H9 (cell line): Measurements from ENCODE around the gene MORC4. TPM values are rescaled to one million over a fixed set of nuclear protein-coding genes. Genes with fewer than 3 reads are reported as not detected.

Source experiments
- DNase-seq: peaks from one replicate; pipeline ENCODE4 v3.0.0-alpha.2; 2017
- H2AFZ ChIP-seq: one replicate; pipeline ENCODE4 v1.6.1; 2013; ENCODE audit warnings: mild to moderate bottlenecking, low read length, control low read depth, moderate library complexity
- H2AK5ac ChIP-seq: 2 replicates; pipeline ENCODE4 v1.6.1; 2013; ENCODE audit warnings: low read length, control low read depth, mixed read lengths; ENCODE audit not compliant: insufficient read length
- H2BK120ac ChIP-seq: one replicate; pipeline ENCODE4 v1.6.1; 2013; ENCODE audit warnings: low read depth, mild to moderate bottlenecking, low read length, control low read depth, inconsistent platforms; ENCODE audit not compliant: poor library complexity, severe bottlenecking
- H2BK12ac ChIP-seq: 2 replicates; pipeline ENCODE4 v1.6.1; 2013; ENCODE audit warnings: low read length, control low read depth, mixed read lengths, low read depth; ENCODE audit not compliant: insufficient read length
- H2BK15ac ChIP-seq: 2 replicates; pipeline ENCODE4 v1.6.1; 2013; ENCODE audit warnings: low read depth, low read length, control low read depth
- H2BK20ac ChIP-seq: one replicate; pipeline ENCODE4 v1.6.1; 2013; ENCODE audit warnings: low read depth, mild to moderate bottlenecking, low read length, control low read depth, inconsistent platforms; ENCODE audit not compliant: poor library complexity, severe bottlenecking
- H2BK5ac ChIP-seq: 2 replicates; pipeline ENCODE4 v1.6.1; 2013; ENCODE audit warnings: low read length, control low read depth, mixed read lengths; ENCODE audit not compliant: insufficient read length
- H3K14ac ChIP-seq: 2 replicates; pipeline ENCODE4 v1.6.1; 2013; ENCODE audit warnings: low read length, control low read depth; ENCODE audit not compliant: insufficient read depth
- H3K18ac ChIP-seq: 2 replicates; pipeline ENCODE4 v1.6.1; 2013; ENCODE audit warnings: low read depth, mild to moderate bottlenecking, mixed read lengths, low read length, control low read depth; ENCODE audit not compliant: insufficient read length
- H3K23ac ChIP-seq: 2 replicates; pipeline ENCODE4 v1.6.1; 2013; ENCODE audit warnings: low read length, control low read depth, mixed read lengths, low read depth; ENCODE audit not compliant: insufficient read length
- H3K23me2 ChIP-seq: 2 replicates; pipeline ENCODE4 v1.6.1; 2013; ENCODE audit warnings: low read depth, mild to moderate bottlenecking, mixed read lengths, low read length, control low read depth; ENCODE audit not compliant: insufficient read length, poor library complexity, severe bottlenecking
- H3K27ac ChIP-seq: 2 replicates; pipeline ENCODE4 v1.5.1; 2013; ENCODE audit warnings: low read length, control low read depth, mixed read lengths, low read depth; ENCODE audit not compliant: insufficient read length
- H3K27me3 ChIP-seq: 2 replicates; pipeline ENCODE4 v1.6.1; 2013; ENCODE audit warnings: low read length, control low read depth, inconsistent platforms; ENCODE audit not compliant: insufficient read depth
- H3K4ac ChIP-seq: 2 replicates; pipeline ENCODE4 v1.6.1; 2013; ENCODE audit warnings: low read depth, mild to moderate bottlenecking, control low read depth, inconsistent platforms, low read length, moderate library complexity
- H3K4me1 ChIP-seq: 2 replicates; pipeline ENCODE4 v1.6.1; 2013; ENCODE audit warnings: low read length, control low read depth, inconsistent platforms; ENCODE audit not compliant: insufficient read depth
- H3K4me2 ChIP-seq: 2 replicates; pipeline ENCODE4 v1.6.1; 2013; ENCODE audit warnings: low read length, control low read depth, mixed read lengths; ENCODE audit not compliant: insufficient read length, insufficient read depth
- H3K56ac ChIP-seq: 2 replicates; pipeline ENCODE4 v1.6.1; 2013; ENCODE audit warnings: low read depth, mild to moderate bottlenecking, mixed read lengths, low read length, control low read depth; ENCODE audit not compliant: insufficient read length
- H3K79me1 ChIP-seq: 2 replicates; pipeline ENCODE4 v1.6.1; 2013; ENCODE audit warnings: low read depth, mild to moderate bottlenecking, moderate library complexity, low read length, control low read depth, inconsistent platforms; ENCODE audit not compliant: insufficient read depth, poor library complexity, severe bottlenecking
- H3K79me2 ChIP-seq: 2 replicates; pipeline ENCODE4 v1.6.1; 2013; ENCODE audit warnings: low read length, control low read depth, inconsistent platforms; ENCODE audit not compliant: insufficient read depth
- H3K9ac ChIP-seq: 2 replicates; pipeline ENCODE4 v1.6.1; 2013; ENCODE audit warnings: low read length, control low read depth, mixed read lengths; ENCODE audit not compliant: insufficient read length; ENCODE audit errors: extremely low read depth
- H3K9me3 ChIP-seq: one replicate; pipeline ENCODE4 v1.6.1; 2013; ENCODE audit warnings: low read depth, low read length, inconsistent platforms; ENCODE audit not compliant: control insufficient read depth
- H3T11ph ChIP-seq: one replicate; pipeline ENCODE4 v1.6.1; 2013; ENCODE audit warnings: mild to moderate bottlenecking, low read length, control low read depth, inconsistent platforms
- H4K20me1 ChIP-seq: one replicate; pipeline ENCODE4 v1.6.1; 2013; ENCODE audit not compliant: control insufficient read depth, insufficient read length, insufficient read depth
- H4K5ac ChIP-seq: 2 replicates; pipeline ENCODE4 v1.6.1; 2013; ENCODE audit warnings: low read depth, mild to moderate bottlenecking, mixed read lengths, low read length, control low read depth; ENCODE audit not compliant: insufficient read length
- H4K8ac ChIP-seq: replicated peaks from 2 replicates; pipeline ENCODE4 v1.6.1; 2013; ENCODE audit warnings: low read length, control low read depth, mixed read lengths, low read depth; ENCODE audit not compliant: insufficient read length
- H4K91ac ChIP-seq: 2 replicates; pipeline ENCODE4 v1.6.1; 2013; ENCODE audit warnings: low read depth, mild to moderate bottlenecking, moderate library complexity, mixed read lengths, low read length, control low read depth; ENCODE audit not compliant: insufficient read length
- H3K27ac Mint-ChIP-seq, 3 experiments: 2 replicates in 2 of 3; 3 replicates in 1 of 3; pipeline ENCODE4 v1.8.0; 2020 to 2021; ENCODE audit warnings: mixed read lengths in 3 of 3, mild to moderate bottlenecking in 1 of 3, moderate library complexity in 1 of 3
- H3K27me3 Mint-ChIP-seq: 2 replicates; pipeline ENCODE4 v1.8.0; 2021; ENCODE audit warnings: low read depth, mild to moderate bottlenecking, moderate library complexity, mixed read lengths
- H3K36me3 Mint-ChIP-seq, 3 experiments: 2 replicates in 2 of 3; 3 replicates in 1 of 3; pipeline ENCODE4 v1.8.0; 2020 to 2021; ENCODE audit warnings: low read depth in 3 of 3, mixed read lengths in 3 of 3; ENCODE audit not compliant: insufficient read depth in 1 of 3
- H3K4me1 Mint-ChIP-seq, 2 experiments: 2 replicates each; pipeline ENCODE4 v1.8.0; 2020; ENCODE audit warnings: mixed read lengths in 2 of 2
- H3K4me3 Mint-ChIP-seq, 2 experiments: 2 replicates in 1 of 2; 3 replicates in 1 of 2; pipeline ENCODE4 v1.8.0; 2020 to 2021; ENCODE audit warnings: mild to moderate bottlenecking in 2 of 2, mixed read lengths in 2 of 2, moderate library complexity in 1 of 2
- H3K9me3 Mint-ChIP-seq, 2 experiments: 2 replicates in 1 of 2; 3 replicates in 1 of 2; pipeline ENCODE4 v1.8.0; 2020; ENCODE audit warnings: mild to moderate bottlenecking in 2 of 2, mixed read lengths in 2 of 2, moderate library complexity in 1 of 2
- WGBS: extraction: QIAGEN DNeasy Blood & Tissue Kit; methylation state at CpG from one replicate; pipeline ENCODE4 v1.1.7; 2013; ENCODE audit warnings: missing lambda C conversion rate, low lambda C conversion rate, mixed read lengths; ENCODE audit not compliant: insufficient read length; ENCODE audit errors: extremely low coverage; 5-methylcytosine and 5-hydroxymethylcytosine counted together
- total RNA-seq: library from RNA; stranded (reverse); gene quantifications from 2 replicates; pipeline ENCODE4 v1.2.1, GENCODE V29; 2021
- TF ChIP-seq, protein P1 (sequence below): fragments of 200-600 bp; sonication (generic); conservative IDR thresholded peaks from 3 replicates; pipeline ENCODE4 v1.8.0; 2021; ENCODE audit warnings: antibody characterized with exemption, mild to moderate bottlenecking

Gene MORC4
- total RNA-seq, 1 experiment from 2014 or later, result 4.3 TPM

DNA sequence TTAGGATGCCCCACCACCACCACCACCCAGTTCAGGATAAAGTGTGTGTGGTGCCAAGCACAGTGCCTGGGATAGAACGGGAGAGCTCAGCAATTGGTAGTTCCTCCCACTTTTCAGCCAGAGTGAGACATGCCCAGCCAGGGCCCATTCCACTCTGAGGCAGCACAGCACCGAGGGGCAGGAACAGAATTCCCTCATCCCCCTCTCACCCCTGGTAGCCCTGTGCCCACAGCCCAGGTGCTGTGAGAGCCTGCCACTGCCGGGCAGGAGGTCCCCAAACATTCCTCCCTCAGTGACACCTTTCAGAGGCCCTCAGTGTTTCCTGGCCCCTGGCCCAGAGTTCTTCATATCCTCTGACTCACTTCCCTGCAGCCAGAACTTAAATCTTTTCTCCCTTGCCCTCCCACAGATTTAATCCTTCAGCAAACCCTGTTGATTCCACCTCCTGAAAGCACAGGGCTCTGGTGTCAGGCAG is 105.0 kb downstream of the MORC4 start:
- H3K27me3 ChIP-seq, result no peaks in the 10 kb centered on the region

More for the DNA sequence above, 105.0 kb downstream of the MORC4 start:
- Histone ChIP-seq H3K23ac (no peak overlapping the region), H3T11ph (no peak overlapping the region), H2BK15ac (no peak overlapping the region), H3K56ac (no peak overlapping the region), H3K9me3 (no peaks in the 10 kb centered on the region), H3K23me2 (no peaks in the 10 kb centered on the region), H2BK20ac (no peak overlapping the region), H3K14ac (no peak overlapping the region), H3K18ac (no peak overlapping the region), H4K20me1 (no peaks in the 10 kb centered on the region), H3K4ac (no peak overlapping the region), H3K79me2 (no peaks in the 10 kb centered on the region), H3K4me1 (no peaks in the 10 kb centered on the region), H4K91ac (no peak overlapping the region), H2BK5ac (no peak overlapping the region), H2BK12ac (no peak overlapping the region), H2AFZ (no peak overlapping the region), H2AK5ac (no peak overlapping the region), H3K79me1 (no peaks in the 10 kb centered on the region), H3K4me2 (no peak overlapping the region), H4K8ac (no peak overlapping the region), H3K27ac (no peak overlapping the region), H2BK120ac (no peak overlapping the region), H4K5ac (no peak overlapping the region), H3K9ac (no peak overlapping the region)
- TF ChIP-seq, protein P1, sequence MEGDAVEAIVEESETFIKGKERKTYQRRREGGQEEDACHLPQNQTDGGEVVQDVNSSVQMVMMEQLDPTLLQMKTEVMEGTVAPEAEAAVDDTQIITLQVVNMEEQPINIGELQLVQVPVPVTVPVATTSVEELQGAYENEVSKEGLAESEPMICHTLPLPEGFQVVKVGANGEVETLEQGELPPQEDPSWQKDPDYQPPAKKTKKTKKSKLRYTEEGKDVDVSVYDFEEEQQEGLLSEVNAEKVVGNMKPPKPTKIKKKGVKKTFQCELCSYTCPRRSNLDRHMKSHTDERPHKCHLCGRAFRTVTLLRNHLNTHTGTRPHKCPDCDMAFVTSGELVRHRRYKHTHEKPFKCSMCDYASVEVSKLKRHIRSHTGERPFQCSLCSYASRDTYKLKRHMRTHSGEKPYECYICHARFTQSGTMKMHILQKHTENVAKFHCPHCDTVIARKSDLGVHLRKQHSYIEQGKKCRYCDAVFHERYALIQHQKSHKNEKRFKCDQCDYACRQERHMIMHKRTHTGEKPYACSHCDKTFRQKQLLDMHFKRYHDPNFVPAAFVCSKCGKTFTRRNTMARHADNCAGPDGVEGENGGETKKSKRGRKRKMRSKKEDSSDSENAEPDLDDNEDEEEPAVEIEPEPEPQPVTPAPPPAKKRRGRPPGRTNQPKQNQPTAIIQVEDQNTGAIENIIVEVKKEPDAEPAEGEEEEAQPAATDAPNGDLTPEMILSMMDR, result no peak
- H3K36me3 Mint-ChIP-seq, result no peaks in the 10 kb centered on the region; a peak in 1 of 7 replicates
- DNase-seq, result no peak
- WGBS, result no CpG with 5 or more reads among the region's 3 CpGs
- H3K27me3 Mint-ChIP-seq, result peaks cover 2% of the 10 kb centered on the region; the same call in 1 of the 2 replicates
- peaks cover 0 to 55% of the 10 kb centered on the region in 2 experiments; a peak in 2 of 5 replicates for H3K9me3 Mint-ChIP-seq
- peaks cover 9 to 15% of the 10 kb centered on the region in 2 experiments for H3K4me1 Mint-ChIP-seq
- H3K4me3 Mint-ChIP-seq, result no peak overlapping the region
- no peak overlapping the region for H3K27ac Mint-ChIP-seq
